DND-41 (cell line): Measurements from ENCODE around the gene ALG3.

ENCODE experiments used
- ATAC-seq: fragments of 200-7000 bp; cut with Tn5 transposase; 3 replicates; pipeline ENCODE4 v1.9.1; 2021; ENCODE audit warnings: low read depth; ENCODE audit not compliant: insufficient read depth
- DNase-seq: peaks from one replicate; pipeline ENCODE4 v3.0.0-alpha.2; 2020
- H2AFZ ChIP-seq: 2 replicates; pipeline ENCODE4 v1.6.0; 2012; ENCODE audit warnings: low read depth, low read length
- H3K27ac ChIP-seq: 2 replicates; pipeline ENCODE4 v1.5.1; 2012; ENCODE audit warnings: low read length, inconsistent platforms
- H3K27me3 ChIP-seq: fragments of 200-600 bp; sonication (generic); 2 replicates; pipeline ENCODE4 v1.6.0; 2012; ENCODE audit warnings: low read length, mild to moderate bottlenecking, inconsistent platforms; ENCODE audit not compliant: insufficient read depth, poor library complexity
- H3K36me3 ChIP-seq: 2 replicates; pipeline ENCODE4 v1.5.1; 2012; ENCODE audit warnings: low read length, inconsistent platforms; ENCODE audit not compliant: insufficient read depth
- H3K4me1 ChIP-seq: 2 replicates; pipeline ENCODE4 v1.5.1; 2012; ENCODE audit warnings: mild to moderate bottlenecking, low read length; ENCODE audit not compliant: insufficient read depth
- H3K4me2 ChIP-seq: 2 replicates; pipeline ENCODE4 v1.6.0; 2012; ENCODE audit warnings: mild to moderate bottlenecking, moderate library complexity, low read length, inconsistent platforms; ENCODE audit not compliant: insufficient read depth
- H3K4me3 ChIP-seq, 2 experiments: fragments of 200-600 bp in 1 of 2; shearing (Covaris generic) in 1 of 2; 2 replicates each; pipeline ENCODE4 v1.5.1; 2012 to 2016; ENCODE audit warnings: inconsistent platforms in 2 of 2, low read length in 2 of 2, mild to moderate bottlenecking in 2 of 2, low read depth in 1 of 2, moderate library complexity in 1 of 2
- H3K79me2 ChIP-seq: 2 replicates; pipeline ENCODE4 v1.6.0; 2012; ENCODE audit warnings: low read length, inconsistent platforms; ENCODE audit not compliant: insufficient read depth
- H3K9ac ChIP-seq: 2 replicates; pipeline ENCODE4 v1.6.0; 2012; ENCODE audit warnings: low read depth, mild to moderate bottlenecking, inconsistent platforms, low read length, moderate library complexity
- H3K9me3 ChIP-seq: 2 replicates; pipeline ENCODE4 v1.5.1; 2012; ENCODE audit warnings: low read length, moderate library complexity, mild to moderate bottlenecking, inconsistent platforms; ENCODE audit not compliant: insufficient read depth, severe bottlenecking
- H4K20me1 ChIP-seq: 2 replicates; pipeline ENCODE4 v1.6.0; 2012; ENCODE audit warnings: low read length; ENCODE audit not compliant: insufficient read depth
- EZH2 ChIP-seq: IDR thresholded peaks from 3 replicates; pipeline ENCODE4 v1.6.1; 2012; ENCODE audit warnings: borderline replicate concordance, low read depth, mild to moderate bottlenecking, moderate library complexity, low read length, inconsistent platforms; ENCODE audit not compliant: severe bottlenecking
- TF ChIP-seq, protein P1 (sequence below): IDR thresholded peaks from 2 replicates; pipeline ENCODE4 v1.5.1; 2012; ENCODE audit warnings: borderline replicate concordance, low read length, moderate library complexity, mild to moderate bottlenecking; ENCODE audit not compliant: poor library complexity, severe bottlenecking; ENCODE audit errors: extremely low read depth

The ALG3 gene

GRCh38 chr3:184227481-184227935, 21.3 kb downstream of the ALG3 start:
- TF ChIP-seq, protein P1, sequence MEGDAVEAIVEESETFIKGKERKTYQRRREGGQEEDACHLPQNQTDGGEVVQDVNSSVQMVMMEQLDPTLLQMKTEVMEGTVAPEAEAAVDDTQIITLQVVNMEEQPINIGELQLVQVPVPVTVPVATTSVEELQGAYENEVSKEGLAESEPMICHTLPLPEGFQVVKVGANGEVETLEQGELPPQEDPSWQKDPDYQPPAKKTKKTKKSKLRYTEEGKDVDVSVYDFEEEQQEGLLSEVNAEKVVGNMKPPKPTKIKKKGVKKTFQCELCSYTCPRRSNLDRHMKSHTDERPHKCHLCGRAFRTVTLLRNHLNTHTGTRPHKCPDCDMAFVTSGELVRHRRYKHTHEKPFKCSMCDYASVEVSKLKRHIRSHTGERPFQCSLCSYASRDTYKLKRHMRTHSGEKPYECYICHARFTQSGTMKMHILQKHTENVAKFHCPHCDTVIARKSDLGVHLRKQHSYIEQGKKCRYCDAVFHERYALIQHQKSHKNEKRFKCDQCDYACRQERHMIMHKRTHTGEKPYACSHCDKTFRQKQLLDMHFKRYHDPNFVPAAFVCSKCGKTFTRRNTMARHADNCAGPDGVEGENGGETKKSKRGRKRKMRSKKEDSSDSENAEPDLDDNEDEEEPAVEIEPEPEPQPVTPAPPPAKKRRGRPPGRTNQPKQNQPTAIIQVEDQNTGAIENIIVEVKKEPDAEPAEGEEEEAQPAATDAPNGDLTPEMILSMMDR = peak; percentile 86
- no peak for TF ChIP-seq EZH2
- peaks cover 18% of the 10 kb centered on the region for H3K4me1 ChIP-seq
- no peak overlapping the region for H2AFZ ChIP-seq
- no peak overlapping the region for H3K4me3 ChIP-seq
- ATAC-seq = peak; percentile 58
- H3K79me2 ChIP-seq = no peaks in the 10 kb centered on the region
- H3K9me3 ChIP-seq = no peaks in the 10 kb centered on the region
- DNase-seq = peak; percentile 63
- H3K27ac ChIP-seq = no peak overlapping the region
- no peaks in the 10 kb centered on the region for H3K36me3 ChIP-seq
- H3K27me3 ChIP-seq = peaks cover 41% of the 10 kb centered on the region
- H4K20me1 ChIP-seq = peaks cover 8% of the 10 kb centered on the region; the same call in 1 of the 2 replicates
- H3K4me2 ChIP-seq = no peak overlapping the region
- H3K9ac ChIP-seq = no peak overlapping the region

DNA sequence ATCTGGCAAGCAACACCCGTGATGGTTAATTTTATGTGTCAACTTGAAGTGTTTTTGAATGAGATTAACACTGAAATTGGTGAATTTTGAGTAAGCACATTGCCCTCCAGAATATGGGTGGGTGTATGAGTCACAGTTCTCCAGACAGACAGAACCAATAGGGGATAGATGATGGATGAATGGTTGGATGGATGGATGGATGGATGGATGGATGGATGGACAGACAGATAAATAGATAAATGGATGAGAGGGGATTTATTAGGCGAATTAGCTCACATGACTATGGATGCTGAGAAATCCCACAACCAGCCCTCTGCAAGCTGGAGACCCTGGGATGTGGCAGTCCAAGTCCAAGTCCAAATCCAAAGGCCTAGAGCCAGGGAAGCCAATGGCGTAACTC, 24.8 kb downstream of the ALG3 start:
- H3K27me3 ChIP-seq = peaks cover 17% of the 10 kb centered on the region
- no peak overlapping the region for H3K9ac ChIP-seq
- peaks cover 8% of the 10 kb centered on the region; the same call in 1 of the 2 replicates for H4K20me1 ChIP-seq
- H3K4me1 ChIP-seq = peaks cover 5% of the 10 kb centered on the region
- H3K9me3 ChIP-seq = no peaks in the 10 kb centered on the region
- ATAC-seq = no peak
- no peak for DNase-seq
- H3K79me2 ChIP-seq = no peaks in the 10 kb centered on the region
- H3K4me3 ChIP-seq = no peak overlapping the region
- H3K27ac ChIP-seq = no peak overlapping the region
- no peak overlapping the region for H3K4me2 ChIP-seq
- no peak overlapping the region for H2AFZ ChIP-seq
- TF ChIP-seq EZH2 = no peak
- TF ChIP-seq, protein P1 = no peak
- H3K36me3 ChIP-seq = no peaks in the 10 kb centered on the region

- no peak for ATAC-seq
- no peaks in the 10 kb centered on the region for H3K4me1 ChIP-seq
- no peaks in the 10 kb centered on the region for H3K36me3 ChIP-seq
- H3K79me2 ChIP-seq = no peaks in the 10 kb centered on the region
- peaks cover 5% of the 10 kb centered on the region for H3K27me3 ChIP-seq
- no peak overlapping the region for H3K27ac ChIP-seq
- H3K9ac ChIP-seq = no peak overlapping the region
- H3K9me3 ChIP-seq = no peaks in the 10 kb centered on the region
- TF ChIP-seq, protein P1 = no peak
- no peak for TF ChIP-seq EZH2
- H3K4me2 ChIP-seq = no peak overlapping the region
- no peak overlapping the region for H2AFZ ChIP-seq
- no peak overlapping the region for H3K4me3 ChIP-seq
- no peaks in the 10 kb centered on the region; the same call in 1 of the 2 replicates for H4K20me1 ChIP-seq
- DNase-seq = no peak
Observed at GRCh38 chr3:184222521-184222920, 26.2 kb downstream of the ALG3 start.

- Histone ChIP-seq H2AFZ (no peak overlapping the region), H3K79me2 (no peaks in the 10 kb centered on the region), H4K20me1 (no peaks in the 10 kb centered on the region), H3K4me2 (no peak overlapping the region), H3K9me3 (no peaks in the 10 kb centered on the region), H3K4me3 (no peak overlapping the region), H3K4me1 (no peaks in the 10 kb centered on the region), H3K36me3 (no peaks in the 10 kb centered on the region), H3K27ac (no peak overlapping the region), H3K9ac (no peak overlapping the region), H3K27me3 (peaks cover 2% of the 10 kb centered on the region)
- no peak for ATAC-seq
- TF ChIP-seq, protein P1 = no peak
- TF ChIP-seq EZH2 = no peak
- no peak for DNase-seq
Observed at GRCh38 chr3:184218814-184219213, 29.9 kb downstream of the ALG3 start.
